ENCODE data around the gene SGTB.

DNA sequence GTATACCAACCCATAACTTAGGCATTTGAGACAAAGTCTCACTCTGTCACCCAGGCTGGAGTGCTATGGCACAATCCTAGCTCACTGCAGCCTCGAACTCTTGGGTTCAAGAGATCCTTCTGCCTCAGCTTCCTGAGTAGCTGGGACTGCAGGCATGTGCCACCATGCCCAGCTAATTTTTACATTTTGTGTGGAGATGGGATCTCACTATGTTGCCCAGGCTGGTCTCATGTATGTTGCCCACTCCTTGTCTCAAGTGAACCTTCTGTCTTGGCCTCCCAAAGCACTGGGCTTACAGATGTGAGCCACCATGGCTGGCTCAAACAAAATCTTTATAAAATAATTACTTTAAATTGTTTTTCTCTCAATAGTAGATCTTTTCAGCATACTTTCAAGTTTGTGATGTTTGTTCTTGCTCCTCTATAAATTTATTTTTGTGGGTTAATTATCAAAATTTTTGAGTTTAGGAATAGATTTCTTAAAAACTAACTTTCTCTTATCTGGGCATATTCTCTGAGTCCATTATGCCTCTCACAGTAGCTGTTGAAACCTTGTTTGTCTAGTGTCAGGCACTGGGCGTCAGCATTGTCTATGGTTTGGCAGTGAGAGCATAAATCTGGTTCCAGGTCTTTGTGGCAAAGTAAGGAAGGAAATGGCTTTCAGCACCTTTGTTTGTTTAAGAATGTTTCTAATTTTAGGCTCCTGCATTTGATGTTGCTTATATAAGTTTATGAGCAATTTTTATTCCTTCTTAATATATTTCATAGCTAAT is 38.8 kb upstream of the SGTB start:
- TF ChIP-seq EZH2 (IDR thresholded peaks at IDR 0.05; ENCODE audit: borderline replicate concordance, insufficient read depth, low read length, poor library complexity, severe bottlenecking) (no peak), MXI1 (conservative IDR thresholded peaks at IDR 0.05; ENCODE audit: poor library complexity, severe bottlenecking) (no peak), CTCF (IDR thresholded peaks at IDR 0.05; ENCODE audit: poor library complexity, severe bottlenecking) (no peak), RAD21 (conservative IDR thresholded peaks at IDR 0.05) (no peak), REST (IDR thresholded peaks at IDR 0.05; ENCODE audit: borderline replicate concordance) (no peak), EP300 (conservative IDR thresholded peaks at IDR 0.05; ENCODE audit: poor library complexity, severe bottlenecking) (no peak), SMC3 (conservative IDR thresholded peaks at IDR 0.05; ENCODE audit: poor library complexity) (no peak)
